ENCODE data around the gene C6orf62.

DNA sequence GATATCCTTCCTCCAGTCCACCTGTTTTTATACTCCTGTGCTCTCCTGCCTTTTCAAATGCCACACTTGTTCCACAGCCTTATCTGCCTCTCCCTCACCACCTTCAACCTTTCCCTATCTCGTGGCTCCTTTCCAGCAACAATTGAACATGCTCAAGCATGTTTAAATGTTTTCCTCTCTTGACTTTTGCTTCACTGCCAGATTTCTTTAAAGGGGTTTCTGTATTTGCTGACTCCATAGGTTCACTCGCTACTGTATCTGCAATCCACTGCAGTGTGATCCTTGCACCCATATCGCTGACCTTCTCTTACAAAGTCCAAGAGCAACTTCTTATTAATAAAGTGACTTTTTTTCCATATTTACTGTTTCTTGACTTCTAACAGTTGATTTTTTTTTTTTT, 44.6 kb upstream of the C6orf62 start:
- TF ChIP-seq ZFX (IDR thresholded peaks at IDR 0.05) (no peak), CTCF (conservative IDR thresholded peaks at IDR 0.05) (no peak)

Data from C4-2B (cell line).